Pancreas (tissue), 10 donors: ENCODE results near the gene ADGRV1. TPM values are rescaled to one million over a fixed set of nuclear protein-coding genes. Genes with fewer than 3 reads are reported as not detected.

Experiments used
- ATAC-seq, 4 donors: fragments of 200-7000 bp; cut with Tn5 transposase; one replicate each; pipeline versions ENCODE4 v1.8.0 to v1.9.1; 2020; ENCODE audit warnings: mild to moderate bottlenecking in 4 of 4, moderate library complexity in 4 of 4
- DNase-seq, 6 donors: peaks; one replicate each; pipeline ENCODE4 v3.0.0-alpha.2; 2020
- FAIRE-seq: peaks from 2 replicates; lab custom pipeline; 2012; peaks lifted over from hg19 to GRCh38; lab: Jason Lieb, UNC
- H3K27ac ChIP-seq, 4 donors: fragments of 200-600 bp; sonication (generic); 1 replicate in 3 of 4; 2 replicates in 1 of 4; pipeline versions ENCODE4 v1.5.0 to v1.8.0; 2020
- H3K27me3 ChIP-seq, 4 donors: fragments of 200-600 bp; one replicate each; pipeline ENCODE4 v1.8.0; 2021
- H3K36me3 ChIP-seq, 3 donors: fragments of 200-600 bp; sonication (generic) in 1 of 3; one replicate each; pipeline versions ENCODE4 v1.5.0 to v1.8.0; 2020 to 2021
- H3K4me1 ChIP-seq, 3 donors: fragments of 200-600 bp; one replicate each; pipeline ENCODE4 v1.8.0; 2021
- H3K4me3 ChIP-seq, 4 donors: fragments of 200-600 bp; sonication (generic) in 2 of 4; one replicate each; pipeline versions ENCODE4 v1.5.0 to v1.8.0; 2020 to 2021
- H3K9me3 ChIP-seq, 4 donors: fragments of 200-600 bp; one replicate each; pipeline ENCODE4 v1.8.0; 2021
- WGBS, 2 donors: extraction: QIAGEN DNeasy Blood & Tissue Kit; methylation state at CpG; one replicate each; pipeline ENCODE4 v1.1.7; 2013; 5-methylcytosine and 5-hydroxymethylcytosine counted together
- intact Hi-C, 3 donors: fragments of 100-400 bp; cut with DNase I; formaldehyde crosslinking; loops; one replicate each; pipeline versions ENCODE4 v1.11.1 to v1.14.2; 2022
- polyA plus RNA-seq, 2 donors: library from polyadenylated mRNA; stranded (reverse); fragments of 200-250 nt; gene quantifications; one replicate each; pipeline ENCODE4 v1.2.3, GENCODE V29; 2013
- total RNA-seq, 6 donors: library from RNA; stranded (reverse); fragmentation: NEBNext Ultra II Directional in 4 of 6; extraction: Animal tissue kit (Norgen Biotek cat#: 25700) in 4 of 6; gene quantifications; one replicate each; pipeline versions ENCODE4 v1.2.1 to v1.2.4, GENCODE V29; 2021 to 2023
- TF ChIP-seq, protein P1 (sequence below), 4 donors: fragments of 200-600 bp; sonication (generic) in 3 of 4; IDR thresholded peaks; one replicate each; pipeline versions ENCODE4 v1.5.0 to v1.8.0; 2021; ENCODE audit warnings: antibody characterized with exemption in 4 of 4
- donor health status: healthy with polysubstance abuse.
- donor health status: DM: no; HTN: no; CAD: no; lungs with moderate emphysema.
- donor health status: DM: no; HTN: no; CAD: no.
- donor health status: control.
- donor health status: control.
- donor health status: Bipolar disorder and iron deficiency.
- donor health status: DM: yes; HTN: yes; CAD: no.
- donor health status: DM: no; HTN: no; CAD: no.
- donor health status: DM: no; HTN: no; CAD: no.
- donor health status: DM: yes; HTN: yes; CAD: no.

Gene ADGRV1
- total and polyA plus RNA-seq, 8 donors, result 3.9 to 6.9 (median 5.4) TPM

DNA sequence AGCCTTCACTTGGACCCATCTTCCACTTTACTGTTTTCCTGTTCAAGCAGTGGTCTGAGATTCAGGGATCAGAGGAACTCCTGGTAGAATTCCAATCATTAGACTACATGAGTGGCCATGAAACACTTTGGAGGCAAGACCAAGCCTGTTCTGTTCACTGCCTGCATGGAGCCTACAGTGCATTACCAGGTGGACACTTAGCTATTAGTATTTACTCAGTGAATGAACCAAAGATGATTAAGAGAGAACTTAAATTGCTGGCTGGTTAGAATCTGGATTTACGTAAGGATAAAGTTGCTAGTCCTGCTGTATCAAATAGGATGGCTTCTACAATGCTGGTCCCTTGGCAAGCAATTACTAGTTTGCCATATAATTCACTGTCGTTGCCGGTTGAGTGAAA lies 579.0 kb downstream of the ADGRV1 start:
- TF ChIP-seq, protein P1, sequence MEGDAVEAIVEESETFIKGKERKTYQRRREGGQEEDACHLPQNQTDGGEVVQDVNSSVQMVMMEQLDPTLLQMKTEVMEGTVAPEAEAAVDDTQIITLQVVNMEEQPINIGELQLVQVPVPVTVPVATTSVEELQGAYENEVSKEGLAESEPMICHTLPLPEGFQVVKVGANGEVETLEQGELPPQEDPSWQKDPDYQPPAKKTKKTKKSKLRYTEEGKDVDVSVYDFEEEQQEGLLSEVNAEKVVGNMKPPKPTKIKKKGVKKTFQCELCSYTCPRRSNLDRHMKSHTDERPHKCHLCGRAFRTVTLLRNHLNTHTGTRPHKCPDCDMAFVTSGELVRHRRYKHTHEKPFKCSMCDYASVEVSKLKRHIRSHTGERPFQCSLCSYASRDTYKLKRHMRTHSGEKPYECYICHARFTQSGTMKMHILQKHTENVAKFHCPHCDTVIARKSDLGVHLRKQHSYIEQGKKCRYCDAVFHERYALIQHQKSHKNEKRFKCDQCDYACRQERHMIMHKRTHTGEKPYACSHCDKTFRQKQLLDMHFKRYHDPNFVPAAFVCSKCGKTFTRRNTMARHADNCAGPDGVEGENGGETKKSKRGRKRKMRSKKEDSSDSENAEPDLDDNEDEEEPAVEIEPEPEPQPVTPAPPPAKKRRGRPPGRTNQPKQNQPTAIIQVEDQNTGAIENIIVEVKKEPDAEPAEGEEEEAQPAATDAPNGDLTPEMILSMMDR (IDR thresholded peaks at IDR 0.05), result no peak
- Histone ChIP-seq H3K27me3 (no peaks in the 10 kb centered on the region), H3K4me1 (peaks cover 0 to 19% (median 9%) of the 10 kb centered on the region in 3 donors), H3K27ac (no peak overlapping the region), H3K9me3 (no peaks in the 10 kb centered on the region), H3K36me3 (no peaks in the 10 kb centered on the region), H3K4me3 (no peak overlapping the region)
- ATAC-seq, result no peak
- DNase-seq, result no peak
- WGBS, 2 donors, result 97 to 99% methylated on average over 3 of the region's 3 CpGs
- intact Hi-C loops, result no loop called here
- no peak for FAIRE-seq

- ATAC-seq (peak in 2 of 4 donors; percentile 31 to 54), DNase-seq (no peak), FAIRE-seq (no peak)
- intact Hi-C loops, result no loop called here
- peak overlapping the region in 1 of 4 donors; percentile 13 for H3K27ac ChIP-seq
- TF ChIP-seq, protein P1 (IDR thresholded peaks at IDR 0.05), result no peak
- peaks cover 0 to 24% (median 9%) of the 10 kb centered on the region in 3 donors for H3K4me1 ChIP-seq
- H3K36me3 ChIP-seq, result no peaks in the 10 kb centered on the region
- H3K4me3 ChIP-seq, result no peak overlapping the region
- no peaks in the 10 kb centered on the region for H3K9me3 ChIP-seq
- H3K27me3 ChIP-seq, result no peaks in the 10 kb centered on the region
Measured at GRCh38 chr5:91139572-91140200, 581.1 kb downstream of the ADGRV1 start.

GRCh38 chr5:91140657-91141056 lies 582.1 kb downstream of the ADGRV1 start:
- FAIRE-seq (no peak), ATAC-seq (no peak), DNase-seq (no peak)
- no peak overlapping the region for H3K27ac ChIP-seq
- intact Hi-C loops, result no loop called here
- H3K4me1 ChIP-seq, result peaks cover 0 to 31% (median 9%) of the 10 kb centered on the region in 3 donors
- no peaks in the 10 kb centered on the region for H3K36me3 ChIP-seq
- TF ChIP-seq, protein P1 (IDR thresholded peaks at IDR 0.05), result no peak
- H3K27me3 ChIP-seq, result no peaks in the 10 kb centered on the region
- H3K4me3 ChIP-seq, result no peak overlapping the region
- 51 to 64% methylated on average over 2 of the region's 2 CpGs for WGBS, 2 donors
- H3K9me3 ChIP-seq, result no peaks in the 10 kb centered on the region

- H3K9me3 ChIP-seq, result no peaks in the 10 kb centered on the region
- no peaks in the 10 kb centered on the region for H3K36me3 ChIP-seq
- no peak for ATAC-seq
- no peaks in the 10 kb centered on the region for H3K27me3 ChIP-seq
- no peak overlapping the region for H3K4me3 ChIP-seq
- peaks cover 0 to 33% (median 3%) of the 10 kb centered on the region in 3 donors for H3K4me1 ChIP-seq
- intact Hi-C loops, result no loop called here
- H3K27ac ChIP-seq, result no peak overlapping the region
- 89 to 90% methylated on average over 4 of the region's 4 CpGs for WGBS, 2 donors
- no peak for DNase-seq
- TF ChIP-seq, protein P1 (IDR thresholded peaks at IDR 0.05), result no peak
- no peak for FAIRE-seq
Measured at GRCh38 chr5:91141642-91142041, 583.0 kb downstream of the ADGRV1 start.

- intact Hi-C loops, result no loop called here
- H3K9me3 ChIP-seq, result no peaks in the 10 kb centered on the region
- H3K27ac ChIP-seq, result no peak overlapping the region
- H3K27me3 ChIP-seq, result no peaks in the 10 kb centered on the region
- peaks cover 0 to 31% (median 0%) of the 10 kb centered on the region in 3 donors for H3K4me1 ChIP-seq
- no peak overlapping the region for H3K4me3 ChIP-seq
- 66 to 76% methylated on average over 4 of the region's 4 CpGs for WGBS, 2 donors
- TF ChIP-seq, protein P1 (IDR thresholded peaks at IDR 0.05), result no peak
- no peaks in the 10 kb centered on the region for H3K36me3 ChIP-seq
- no peak for FAIRE-seq
- no peak for ATAC-seq
- DNase-seq, result no peak
Measured at GRCh38 chr5:91142386-91142785, 583.8 kb downstream of the ADGRV1 start.
